GM12874 (cell line): ENCODE measurements around the gene ZNF324B.

Experiments used
- TF ChIP-seq, protein P1 (sequence below): IDR thresholded peaks from 2 replicates; pipeline ENCODE4 v1.5.1; 2011; ENCODE audit warnings: low read depth, mild to moderate bottlenecking, control low read depth, low read length, moderate library complexity; ENCODE audit not compliant: insufficient read depth

ZNF324B gene

DNA sequence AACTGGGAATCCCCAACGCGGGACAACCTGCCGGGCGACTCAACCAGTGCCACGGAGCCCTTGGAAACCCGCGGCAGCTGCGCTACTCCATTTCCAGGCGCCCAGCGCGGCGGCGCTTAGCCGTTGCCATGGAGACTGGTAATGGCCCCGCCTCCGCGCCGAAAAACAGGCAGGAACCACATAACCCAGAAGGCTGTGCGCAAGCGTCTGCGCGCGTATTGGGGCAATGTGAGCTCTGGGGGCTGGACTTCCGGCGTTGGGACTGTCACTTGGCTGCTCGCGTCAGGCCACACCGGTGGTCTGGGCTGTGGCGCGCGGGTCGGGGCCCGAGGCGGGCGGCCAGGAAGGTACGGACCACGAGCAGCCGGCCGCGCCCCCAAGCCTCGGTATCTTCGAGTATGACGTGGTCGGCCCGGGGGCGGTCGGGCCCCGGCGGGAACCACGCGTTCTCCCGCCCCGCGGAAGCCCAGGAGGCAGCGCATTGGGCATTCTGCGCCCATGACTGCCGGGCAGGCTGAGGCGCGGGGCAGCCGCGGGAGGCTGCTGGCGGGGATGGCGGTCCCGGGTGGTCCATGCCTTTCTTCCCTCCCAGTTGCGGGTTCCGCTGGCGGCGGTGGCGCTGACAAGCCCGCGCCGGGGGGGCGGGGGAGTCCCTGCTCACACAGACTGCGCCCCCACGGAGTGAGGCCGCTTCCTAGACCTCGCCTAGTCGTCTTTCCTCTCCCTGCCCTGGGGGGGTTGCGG, at the start of gene ZNF324B:
TSS of gene ZNF324B (plus strand) at position 265 of the 744 bp plus-strand sequence. CDS start 2,080 bp downstream, outside the sequence.
- TF ChIP-seq, protein P1, sequence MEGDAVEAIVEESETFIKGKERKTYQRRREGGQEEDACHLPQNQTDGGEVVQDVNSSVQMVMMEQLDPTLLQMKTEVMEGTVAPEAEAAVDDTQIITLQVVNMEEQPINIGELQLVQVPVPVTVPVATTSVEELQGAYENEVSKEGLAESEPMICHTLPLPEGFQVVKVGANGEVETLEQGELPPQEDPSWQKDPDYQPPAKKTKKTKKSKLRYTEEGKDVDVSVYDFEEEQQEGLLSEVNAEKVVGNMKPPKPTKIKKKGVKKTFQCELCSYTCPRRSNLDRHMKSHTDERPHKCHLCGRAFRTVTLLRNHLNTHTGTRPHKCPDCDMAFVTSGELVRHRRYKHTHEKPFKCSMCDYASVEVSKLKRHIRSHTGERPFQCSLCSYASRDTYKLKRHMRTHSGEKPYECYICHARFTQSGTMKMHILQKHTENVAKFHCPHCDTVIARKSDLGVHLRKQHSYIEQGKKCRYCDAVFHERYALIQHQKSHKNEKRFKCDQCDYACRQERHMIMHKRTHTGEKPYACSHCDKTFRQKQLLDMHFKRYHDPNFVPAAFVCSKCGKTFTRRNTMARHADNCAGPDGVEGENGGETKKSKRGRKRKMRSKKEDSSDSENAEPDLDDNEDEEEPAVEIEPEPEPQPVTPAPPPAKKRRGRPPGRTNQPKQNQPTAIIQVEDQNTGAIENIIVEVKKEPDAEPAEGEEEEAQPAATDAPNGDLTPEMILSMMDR, result no peak

DNA sequence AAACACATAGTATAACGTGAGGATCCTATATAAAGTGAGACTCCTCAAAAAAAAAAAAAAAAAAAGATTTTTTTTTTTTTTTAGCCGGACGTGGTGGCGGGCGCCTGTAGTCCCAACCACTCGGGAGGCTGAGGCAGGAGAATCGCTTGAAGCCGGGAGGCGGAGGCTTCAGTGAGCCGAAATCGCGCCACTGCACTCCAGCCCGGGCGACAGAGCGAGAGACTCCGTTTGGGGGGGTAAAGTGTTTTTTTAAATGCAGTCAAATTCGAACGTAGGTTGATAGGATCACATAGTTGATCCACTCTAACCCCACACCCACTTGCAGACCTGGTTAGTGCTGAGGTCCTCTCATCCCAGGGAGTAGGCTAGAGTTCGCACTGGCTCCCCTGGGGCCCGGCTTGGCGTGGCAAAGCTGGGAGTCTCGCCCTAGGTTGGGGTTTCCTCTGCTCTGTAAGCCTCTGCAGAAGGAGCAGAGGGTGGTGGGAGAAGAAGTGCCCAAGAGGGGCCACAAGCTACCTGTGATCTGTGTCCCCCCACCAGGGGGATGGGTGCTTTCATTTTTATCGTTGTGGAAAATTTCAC, 49.5 kb upstream of the ZNF324B start:
- TF ChIP-seq, protein P1, result no peak

DNA sequence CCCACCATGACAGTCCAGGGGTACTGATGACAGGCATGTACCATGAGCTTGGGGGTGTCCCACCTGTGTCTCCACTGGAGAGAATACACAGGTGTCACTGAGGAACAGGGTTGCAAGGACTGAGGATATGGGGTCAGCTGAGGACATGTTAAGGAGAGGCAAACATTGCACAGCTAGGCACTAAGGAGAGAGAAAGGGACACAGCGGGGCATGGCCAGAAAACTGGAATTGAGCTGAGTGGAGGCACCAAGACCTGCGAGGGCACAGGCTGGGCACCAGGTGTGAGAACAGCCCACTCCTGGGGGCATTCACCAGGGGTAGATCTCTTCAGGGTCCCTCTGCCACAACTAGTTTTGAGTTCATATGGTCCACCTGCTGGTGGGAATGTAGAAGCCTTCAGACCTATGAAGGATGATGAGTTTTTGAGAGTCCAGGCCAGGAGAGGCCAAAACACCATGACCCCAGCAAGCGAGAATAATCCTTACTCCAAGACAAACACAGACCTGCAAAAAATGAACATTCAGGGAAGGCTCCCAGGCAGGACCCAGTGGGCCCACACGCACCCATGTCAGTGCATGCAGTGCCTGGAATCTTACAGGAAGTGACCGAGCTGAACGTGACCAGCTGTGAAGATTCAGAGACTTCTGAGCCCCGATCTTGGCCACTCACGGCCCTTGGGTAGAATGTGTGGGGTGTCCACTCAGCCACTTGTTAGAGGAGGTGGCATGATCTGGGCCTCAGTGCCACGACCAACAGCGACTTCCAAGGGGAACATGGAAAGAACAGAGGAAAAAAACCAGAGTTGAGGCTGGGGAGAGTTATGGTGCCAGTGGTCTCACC, 44.4 kb upstream of the ZNF324B start:
- TF ChIP-seq, protein P1, result 0 out of 2 replicates have a peak, but pooled peaks have one; percentile 25

DNA sequence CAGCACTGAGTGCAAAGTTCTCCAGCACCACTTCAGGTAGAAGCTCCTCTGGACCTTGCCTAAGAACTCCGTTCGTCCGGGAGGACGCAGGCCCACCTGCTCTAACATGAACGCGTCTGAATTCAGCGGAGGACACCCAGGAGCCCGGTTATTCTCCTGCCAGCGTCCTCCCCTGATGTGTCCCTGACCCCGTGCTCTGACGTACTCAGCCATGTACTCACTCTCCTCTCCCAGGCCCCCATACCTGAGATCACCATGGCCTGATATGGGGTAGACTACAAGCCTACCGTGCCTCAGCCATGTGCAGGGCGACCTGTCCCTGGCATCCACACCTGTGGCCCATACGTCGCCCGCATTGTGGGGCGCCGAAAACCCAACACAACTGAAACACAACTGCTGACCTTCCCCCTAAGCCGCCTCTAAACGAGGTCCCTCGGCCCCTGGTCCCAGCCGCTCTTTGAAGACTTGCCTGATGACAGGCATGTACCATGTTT, 43.7 kb upstream of the ZNF324B start:
- TF ChIP-seq, protein P1, result no peak

DNA sequence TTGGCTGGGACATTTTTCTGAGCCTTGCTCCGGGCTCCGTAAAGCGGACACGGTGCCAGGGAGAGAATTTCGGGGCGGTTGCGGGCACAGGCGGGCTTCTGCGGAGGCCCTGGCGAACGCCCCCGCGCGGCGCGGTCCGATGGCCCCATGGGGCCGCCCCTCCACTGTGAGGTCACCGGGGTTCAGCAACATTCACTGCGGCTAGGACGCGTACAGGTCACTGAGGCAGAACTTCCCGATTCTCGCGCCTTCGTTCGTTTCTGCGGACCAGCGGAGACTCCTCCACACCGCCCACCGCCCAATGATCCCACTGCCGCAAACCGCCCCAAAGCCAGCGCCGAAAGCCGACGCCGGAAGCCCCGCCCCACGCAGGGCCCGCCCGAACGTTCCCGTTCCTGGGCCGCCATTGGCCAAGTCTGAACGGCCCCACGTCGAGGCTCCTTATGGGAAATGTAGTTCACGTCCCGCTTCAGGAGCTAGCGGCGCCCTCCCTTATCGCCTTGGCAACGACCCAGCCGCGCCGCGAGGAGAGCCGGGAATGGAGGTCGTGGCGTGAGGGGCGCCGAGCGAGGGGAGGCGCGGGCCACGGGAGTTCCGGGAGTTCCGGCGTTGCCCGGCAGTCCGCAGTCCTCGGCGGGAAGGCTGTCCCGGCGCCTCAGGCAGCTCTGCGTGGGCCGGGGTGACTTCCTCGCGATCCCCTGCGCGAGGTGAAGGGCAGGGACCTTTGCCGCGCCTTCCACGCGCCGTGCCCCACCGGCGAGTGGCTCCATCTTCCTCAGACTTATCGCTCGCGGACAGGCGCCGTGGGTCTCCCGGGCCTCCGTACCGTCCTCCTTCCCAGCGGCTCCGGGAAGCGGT, 43.0 kb upstream of the ZNF324B start, which contains the start of gene ZNF584:
TSS of gene ZNF584 (plus strand) at position 498 of the 858 bp plus-strand sequence. CDS start 499 bp downstream, outside the sequence.
- TF ChIP-seq, protein P1, result 0 out of 2 replicates have a peak, but pooled peaks have one; percentile 42

DNA sequence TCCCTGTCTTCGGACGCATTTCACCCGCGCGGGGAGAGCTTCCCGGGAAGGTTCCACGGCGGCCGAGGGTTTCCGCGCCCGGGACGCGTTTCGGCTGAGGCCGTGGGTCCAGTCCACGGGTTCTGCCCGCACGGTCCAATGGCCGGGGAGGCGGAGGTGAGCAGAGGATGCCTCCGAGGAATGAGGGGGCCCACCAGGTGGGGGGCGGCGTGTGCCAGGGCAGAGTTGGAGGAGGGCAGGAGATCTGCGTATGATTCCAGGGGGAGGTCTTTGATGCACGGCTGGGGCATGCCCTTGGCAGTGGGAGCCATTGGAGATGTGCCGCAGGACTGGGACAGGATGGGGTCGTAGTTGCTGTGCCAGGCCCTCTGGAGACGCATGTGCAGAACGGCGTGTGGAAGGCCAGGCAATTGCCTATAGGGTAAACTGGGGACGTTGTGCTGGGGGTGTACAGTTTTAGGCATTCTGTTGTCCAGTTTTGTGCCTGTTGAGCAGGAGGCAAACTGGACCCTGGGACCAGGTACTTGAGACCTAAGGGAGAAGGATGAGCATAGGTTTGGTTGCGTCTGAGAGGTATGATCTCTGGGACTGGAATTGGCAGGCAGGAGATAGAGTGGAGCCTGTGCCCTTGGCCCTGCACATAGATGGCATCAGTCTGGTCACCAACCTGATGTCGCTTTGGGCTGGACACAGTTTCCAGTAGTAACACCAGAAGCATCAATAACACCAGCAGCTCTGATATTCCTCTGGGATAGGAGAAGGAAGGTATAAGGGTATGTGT, 42.2 kb upstream of the ZNF324B start:
- TF ChIP-seq, protein P1, result no peak
